GM06990 (cell line): ENCODE measurements around the gene AGO4.

Source experiments
- DNase-seq: peaks from one replicate; pipeline ENCODE4 v3.0.0-alpha.2; 2011; ENCODE audit not compliant: insufficient read length; ENCODE audit errors: extremely low read depth
- H3K27me3 ChIP-seq: replicated peaks from 2 replicates; pipeline ENCODE4 v1.6.0; 2011; ENCODE audit warnings: low read length; ENCODE audit not compliant: control insufficient read depth, insufficient read depth
- H3K36me3 ChIP-seq: 2 replicates; pipeline ENCODE4 v1.5.1; 2011; ENCODE audit warnings: low read length; ENCODE audit not compliant: control insufficient read depth, insufficient read depth
- H3K4me3 ChIP-seq: replicated peaks from 2 replicates; pipeline ENCODE4 v1.5.1; 2011; ENCODE audit warnings: low read depth, mild to moderate bottlenecking, control low read depth, low read length
- CTCF ChIP-seq: IDR thresholded peaks from 2 replicates; pipeline ENCODE4 v1.5.1; 2011; ENCODE audit warnings: low read length, control low read depth, mild to moderate bottlenecking, inconsistent platforms; ENCODE audit not compliant: insufficient read depth, poor library complexity, severe bottlenecking

Gene AGO4

GRCh38 chr1:35833395-35833794 lies 25.6 kb downstream of the AGO4 start:
- Histone ChIP-seq H3K36me3 (no peaks in the 10 kb centered on the region), H3K4me3 (no peak overlapping the region), H3K27me3 (no peaks in the 10 kb centered on the region)
- no peak for TF ChIP-seq CTCF
- no peak for DNase-seq

- Histone ChIP-seq H3K4me3 (no peak overlapping the region), H3K36me3 (no peaks in the 10 kb centered on the region), H3K27me3 (no peaks in the 10 kb centered on the region)
- DNase-seq: no peak
- no peak for TF ChIP-seq CTCF
Measured at GRCh38 chr1:35834218-35834617, 26.4 kb downstream of the AGO4 start.

GRCh38 chr1:35835398-35835797 lies 27.6 kb downstream of the AGO4 start:
- TF ChIP-seq CTCF: no peak
- Histone ChIP-seq H3K27me3 (no peaks in the 10 kb centered on the region), H3K4me3 (no peak overlapping the region), H3K36me3 (no peaks in the 10 kb centered on the region)
- no peak for DNase-seq

GRCh38 chr1:35836734-35837133 lies 28.9 kb downstream of the AGO4 start:
- no peak for DNase-seq
- H3K4me3 ChIP-seq: no peak overlapping the region
- no peaks in the 10 kb centered on the region for H3K36me3 ChIP-seq
- TF ChIP-seq CTCF: no peak
- no peaks in the 10 kb centered on the region for H3K27me3 ChIP-seq

GRCh38 chr1:35838693-35839245 lies 31.0 kb downstream of the AGO4 start:
- Histone ChIP-seq H3K36me3 (no peaks in the 10 kb centered on the region), H3K4me3 (no peak overlapping the region), H3K27me3 (no peaks in the 10 kb centered on the region)
- no peak for DNase-seq
- no peak for TF ChIP-seq CTCF

- Histone ChIP-seq H3K27me3 (no peaks in the 10 kb centered on the region), H3K4me3 (no peak overlapping the region), H3K36me3 (no peaks in the 10 kb centered on the region)
- DNase-seq: no peak
- no peak for TF ChIP-seq CTCF
Measured at GRCh38 chr1:35844826-35845225, 37.0 kb downstream of the AGO4 start.
